GM12891 (cell line): Measurements from ENCODE around the gene GPS2.

Experiments used
- PAX5 ChIP-seq: IDR thresholded peaks from 2 replicates; pipeline ENCODE4 v1.6.1; 2011; ENCODE audit warnings: low read length, moderate library complexity, mild to moderate bottlenecking; ENCODE audit not compliant: insufficient read depth, severe bottlenecking
- POLR2A ChIP-seq: IDR thresholded peaks from 2 replicates; pipeline ENCODE4 v1.6.1; 2011; ENCODE audit warnings: low read depth, low read length, control low read depth
- POLR2AphosphoS5 ChIP-seq: IDR thresholded peaks from 2 replicates; pipeline ENCODE4 v1.6.1; 2011; ENCODE audit warnings: low read depth, low read length, control low read depth
- SPI1 ChIP-seq: IDR thresholded peaks from 2 replicates; pipeline ENCODE4 v1.6.1; 2011; ENCODE audit warnings: low read depth, low read length, control low read depth
- TAF1 ChIP-seq: IDR thresholded peaks from 2 replicates; pipeline ENCODE4 v1.6.1; 2011; ENCODE audit warnings: low read depth, low read length, control low read depth

- no peak; the same call in 1 of the 2 replicates for TF ChIP-seq TAF1
- TF ChIP-seq POLR2A: peak; percentile 76
- no peak for TF ChIP-seq SPI1
- peak; percentile 89 for TF ChIP-seq POLR2AphosphoS5
- no peak for TF ChIP-seq PAX5
These were observed 6.3 kb downstream of the GPS2 start for GRCh38 chr17:7308625-7309433.
